ENCODE measurements around the gene PIAS3.
"Not testable (repeated sequence)": the region's sequence is repeated elsewhere in the genome, so short reads cannot be mapped to it uniquely, and the experiment has no call there.

The PIAS3 gene

GRCh38 chr1:145822779-145823331 lies 36.0 kb downstream of the PIAS3 start:
- not testable (repeated sequence) for DNase-seq

GRCh38 chr1:145818095-145818494 lies 40.8 kb downstream of the PIAS3 start:
- DNase-seq = not testable (repeated sequence)

GRCh38 chr1:145812977-145813810 lies 45.7 kb downstream of the PIAS3 start:
- not testable (repeated sequence) for DNase-seq

- no peak for DNase-seq
Observed at GRCh38 chr1:145806844-145807243, 52.0 kb downstream of the PIAS3 start.

- no peak for DNase-seq
Observed at GRCh38 chr1:145806408-145806807, 52.5 kb downstream of the PIAS3 start.

- DNase-seq = no peak
Observed at GRCh38 chr1:145805057-145805456, 53.8 kb downstream of the PIAS3 start.

- no peak for DNase-seq
Observed at GRCh38 chr1:145804235-145805045, 54.4 kb downstream of the PIAS3 start.

GRCh38 chr1:145799806-145800205 lies 59.1 kb downstream of the PIAS3 start:
- no peak for DNase-seq
